ENCODE results near the gene ZNF430. TPM values are rescaled to one million over a fixed set of nuclear protein-coding genes. Genes with fewer than 3 reads are reported as not detected.

The ZNF430 gene
- total RNA-seq, 4 donors from 2014 or later = 4.5 to 11.2 (median 6.3) TPM

DNA sequence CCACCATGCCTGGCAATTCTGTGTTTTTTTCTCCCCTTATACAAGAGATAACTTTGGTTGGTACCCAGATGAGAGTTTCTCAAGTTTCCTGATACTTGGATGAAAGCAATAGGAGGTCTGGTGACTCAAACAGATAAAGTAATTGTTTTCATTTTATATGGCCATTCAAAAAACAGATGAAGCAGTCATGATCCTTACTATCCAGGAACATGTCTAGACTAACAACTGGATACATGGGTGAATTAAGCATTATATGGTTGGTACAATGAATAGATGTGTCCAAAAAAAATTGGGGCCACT lies 8.5 kb downstream of the ZNF430 start:
- Histone ChIP-seq H3K36me3 (peaks cover 0 to 45% (median 19%) of the 10 kb centered on the region in 4 donors), H3K9me3 (no peaks in the 10 kb centered on the region), H3K27me3 (no peaks in the 10 kb centered on the region), H3K4me3 (no peak overlapping the region), H3K27ac (replicated peaks in 1 of 4) (no peak overlapping the region), H3K4me1 (peaks cover 0 to 27% (median 2%) of the 10 kb centered on the region in 4 donors)
- intact Hi-C loops (cut with DNase I) = loop anchor here (10.0 kb wide), 2 partner anchors 116 to 374 kb away; partner anchors contain the start of gene ZNF431
- no peak for DNase-seq (ENCODE audit: extremely low spot score)
- TF ChIP-seq POLR2AphosphoS5 (IDR thresholded peaks at IDR 0.05) (no peak), CTCF (IDR thresholded peaks at IDR 0.05) (no peak), EP300 (IDR thresholded peaks at IDR 0.05) (no peak), POLR2A (IDR thresholded peaks at IDR 0.05; ENCODE audit: low read depth) (no peak)

DNA sequence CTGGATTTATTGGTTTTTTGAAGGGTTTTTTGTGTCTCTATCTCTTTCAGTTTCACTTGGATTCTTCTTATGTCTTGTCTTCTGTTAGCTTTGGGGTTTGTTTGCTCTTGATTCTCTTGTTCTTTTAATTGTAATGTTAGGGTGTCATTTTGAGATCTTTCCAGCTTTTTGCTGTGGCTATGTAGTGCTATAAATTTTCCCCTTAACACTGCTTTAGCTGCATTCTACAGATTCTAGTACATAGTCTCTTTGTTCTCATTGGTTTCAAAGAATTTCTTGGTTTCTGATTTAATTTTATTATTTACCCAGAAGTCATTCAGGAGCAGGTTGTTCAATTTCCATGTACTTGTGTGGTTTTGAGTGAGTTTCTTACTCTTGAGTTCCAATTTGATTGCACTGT lies 24.6 kb downstream of the ZNF430 start:
- no peak for TF ChIP-seq POLR2A (IDR thresholded peaks at IDR 0.05; ENCODE audit: low read depth)
- TF ChIP-seq POLR2AphosphoS5 (IDR thresholded peaks at IDR 0.05) = no peak
- TF ChIP-seq CTCF (IDR thresholded peaks at IDR 0.05) = no peak
- TF ChIP-seq EP300 (IDR thresholded peaks at IDR 0.05) = no peak
- no peaks in the 10 kb centered on the region for H3K27me3 ChIP-seq
- peaks cover 0 to 69% (median 17%) of the 10 kb centered on the region in 4 donors for H3K36me3 ChIP-seq
- DNase-seq (ENCODE audit: extremely low spot score) = no peak
- no peak overlapping the region for H3K4me3 ChIP-seq
- H3K4me1 ChIP-seq = no peaks in the 10 kb centered on the region
- peaks cover 0 to 30% (median 12%) of the 10 kb centered on the region in 4 donors for H3K9me3 ChIP-seq
- intact Hi-C loops (cut with DNase I) = no loop called here
- no peak overlapping the region for H3K27ac ChIP-seq (replicated peaks in 1 of 4)

DNA sequence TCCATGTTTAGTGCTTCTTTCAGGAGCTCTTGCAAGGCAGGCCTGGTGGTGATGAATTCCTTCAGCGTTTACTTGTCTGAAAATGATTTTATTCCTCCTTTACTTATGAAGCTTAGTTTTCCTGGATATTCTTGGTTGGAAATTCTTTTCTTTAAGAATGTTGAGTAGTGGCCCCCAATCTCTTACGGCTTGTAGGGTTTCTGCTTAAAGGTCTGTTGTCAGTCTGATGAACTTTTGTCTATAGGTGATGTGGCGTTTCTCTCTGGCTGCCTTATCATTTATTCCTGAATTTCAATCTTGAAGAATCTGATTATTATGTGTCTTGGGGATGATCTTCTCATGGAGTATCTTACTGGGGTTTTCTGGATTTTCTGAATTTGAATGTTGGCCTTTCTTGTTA lies 26.0 kb downstream of the ZNF430 start:
- H3K4me3 ChIP-seq = no peak overlapping the region
- H3K36me3 ChIP-seq = peaks cover 0 to 70% (median 23%) of the 10 kb centered on the region in 4 donors
- 97% methylated on average over 3 of the region's 3 CpGs for WGBS
- H3K4me1 ChIP-seq = no peaks in the 10 kb centered on the region
- no peaks in the 10 kb centered on the region for H3K27me3 ChIP-seq
- H3K9me3 ChIP-seq = peaks cover 0 to 30% (median 12%) of the 10 kb centered on the region in 4 donors
- DNase-seq (ENCODE audit: extremely low spot score) = no peak
- no peak overlapping the region for H3K27ac ChIP-seq (replicated peaks in 1 of 4)
- intact Hi-C loops (cut with DNase I) = no loop called here
- TF ChIP-seq POLR2AphosphoS5 (IDR thresholded peaks at IDR 0.05) (no peak), EP300 (IDR thresholded peaks at IDR 0.05) (no peak), POLR2A (IDR thresholded peaks at IDR 0.05; ENCODE audit: low read depth) (no peak), CTCF (IDR thresholded peaks at IDR 0.05) (no peak)

GRCh38 chr19:21047716-21048115 lies 27.3 kb downstream of the ZNF430 start:
- H3K4me3 ChIP-seq = no peak overlapping the region
- H3K27me3 ChIP-seq = no peaks in the 10 kb centered on the region
- intact Hi-C loops (cut with DNase I) = no loop called here
- peaks cover 0 to 30% (median 12%) of the 10 kb centered on the region in 4 donors for H3K9me3 ChIP-seq
- no peak overlapping the region for H3K27ac ChIP-seq (replicated peaks in 1 of 4)
- peaks cover 2 to 66% (median 19%) of the 10 kb centered on the region in 4 donors for H3K36me3 ChIP-seq
- no peak for DNase-seq (ENCODE audit: extremely low spot score)
- no peaks in the 10 kb centered on the region for H3K4me1 ChIP-seq
- WGBS = 100% methylated on average over 2 of the region's 2 CpGs
- TF ChIP-seq CTCF (IDR thresholded peaks at IDR 0.05) = no peak
- TF ChIP-seq EP300 (IDR thresholded peaks at IDR 0.05) = no peak
- TF ChIP-seq POLR2A (IDR thresholded peaks at IDR 0.05; ENCODE audit: low read depth) = no peak
- TF ChIP-seq POLR2AphosphoS5 (IDR thresholded peaks at IDR 0.05) = no peak

DNA sequence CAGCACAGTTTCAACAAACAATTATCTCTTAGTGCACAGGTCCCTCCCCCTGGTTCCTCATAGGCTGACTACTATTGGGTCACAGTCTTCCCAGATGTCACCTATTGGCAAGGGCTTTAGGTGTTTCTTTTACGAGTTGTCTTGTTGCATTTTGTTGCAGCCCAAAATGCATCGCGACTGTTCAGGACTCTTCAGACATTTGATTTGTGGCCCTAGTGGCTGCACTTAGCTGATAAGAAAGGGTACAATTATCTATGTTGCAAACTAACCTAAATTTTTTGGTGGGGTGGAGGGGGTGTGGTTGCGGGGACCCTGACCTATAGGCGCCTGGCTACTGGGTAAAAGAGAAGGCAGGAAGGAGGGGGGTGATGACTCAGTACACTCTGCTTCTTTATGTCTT lies 32.4 kb downstream of the ZNF430 start:
- WGBS = 99% methylated on average over 5 of the region's 5 CpGs

More for the DNA sequence above, 32.4 kb downstream of the ZNF430 start:
- no peaks in the 10 kb centered on the region for H3K27me3 ChIP-seq
- peaks cover 38 to 72% (median 54%) of the 10 kb centered on the region in 4 donors for H3K36me3 ChIP-seq
- no peak for DNase-seq (ENCODE audit: extremely low spot score)
- no peak overlapping the region for H3K4me3 ChIP-seq
- H3K9me3 ChIP-seq = peaks cover 0 to 6% (median 0%) of the 10 kb centered on the region in 4 donors
- intact Hi-C loops (cut with DNase I) = no loop called here
- H3K27ac ChIP-seq (replicated peaks in 1 of 4) = no peak overlapping the region
- no peaks in the 10 kb centered on the region for H3K4me1 ChIP-seq
- TF ChIP-seq CTCF (IDR thresholded peaks at IDR 0.05) = no peak
- no peak for TF ChIP-seq POLR2A (IDR thresholded peaks at IDR 0.05; ENCODE audit: low read depth)
- TF ChIP-seq POLR2AphosphoS5 (IDR thresholded peaks at IDR 0.05) = no peak
- no peak for TF ChIP-seq EP300 (IDR thresholded peaks at IDR 0.05)
